Measurements from ENCODE around the gene GATA3.

- TF ChIP-seq, protein P1, sequence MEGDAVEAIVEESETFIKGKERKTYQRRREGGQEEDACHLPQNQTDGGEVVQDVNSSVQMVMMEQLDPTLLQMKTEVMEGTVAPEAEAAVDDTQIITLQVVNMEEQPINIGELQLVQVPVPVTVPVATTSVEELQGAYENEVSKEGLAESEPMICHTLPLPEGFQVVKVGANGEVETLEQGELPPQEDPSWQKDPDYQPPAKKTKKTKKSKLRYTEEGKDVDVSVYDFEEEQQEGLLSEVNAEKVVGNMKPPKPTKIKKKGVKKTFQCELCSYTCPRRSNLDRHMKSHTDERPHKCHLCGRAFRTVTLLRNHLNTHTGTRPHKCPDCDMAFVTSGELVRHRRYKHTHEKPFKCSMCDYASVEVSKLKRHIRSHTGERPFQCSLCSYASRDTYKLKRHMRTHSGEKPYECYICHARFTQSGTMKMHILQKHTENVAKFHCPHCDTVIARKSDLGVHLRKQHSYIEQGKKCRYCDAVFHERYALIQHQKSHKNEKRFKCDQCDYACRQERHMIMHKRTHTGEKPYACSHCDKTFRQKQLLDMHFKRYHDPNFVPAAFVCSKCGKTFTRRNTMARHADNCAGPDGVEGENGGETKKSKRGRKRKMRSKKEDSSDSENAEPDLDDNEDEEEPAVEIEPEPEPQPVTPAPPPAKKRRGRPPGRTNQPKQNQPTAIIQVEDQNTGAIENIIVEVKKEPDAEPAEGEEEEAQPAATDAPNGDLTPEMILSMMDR (IDR thresholded peaks at IDR 0.05) = no peak
- TF ChIP-seq POLR2AphosphoS5 (IDR thresholded peaks at IDR 0.05) = no peak
Observed at GRCh38 chr10:8032558-8032957, 21.9 kb upstream of the GATA3 start.

Data from breast epithelium (tissue), 3 donors.